RKO (cell line): ENCODE data around the gene ESPNL.

Experiments
- DNase-seq: peaks from one replicate; pipeline ENCODE4 v3.0.0-alpha.2; 2016; ENCODE audit warnings: low spot score

Gene ESPNL

DNA sequence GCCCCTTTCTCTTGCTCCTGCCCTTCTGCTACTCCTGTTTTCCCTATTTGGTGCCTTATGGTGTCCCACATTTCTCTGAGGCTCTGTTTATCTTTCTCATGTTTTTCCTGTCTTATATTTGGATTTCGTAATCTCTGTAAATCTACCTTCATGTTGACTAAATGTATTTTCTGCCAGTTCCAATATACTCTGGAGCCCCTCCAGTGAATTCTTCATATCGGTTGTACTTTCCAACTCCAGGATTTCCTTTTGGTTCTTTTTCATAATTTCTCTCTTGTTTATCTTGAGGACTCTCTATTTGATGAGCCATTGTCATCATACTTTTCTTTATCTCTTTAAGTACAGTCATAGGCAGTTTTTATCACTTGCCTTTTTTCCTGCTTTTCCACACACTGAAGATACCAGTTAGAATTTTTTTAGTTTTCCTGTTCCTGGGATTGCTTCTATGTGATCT is 20.2 kb upstream of the ESPNL start:
- DNase-seq = no peak

- no peak for DNase-seq
These were observed 19.6 kb upstream of the ESPNL start for GRCh38 chr2:238080518-238080917.

DNA sequence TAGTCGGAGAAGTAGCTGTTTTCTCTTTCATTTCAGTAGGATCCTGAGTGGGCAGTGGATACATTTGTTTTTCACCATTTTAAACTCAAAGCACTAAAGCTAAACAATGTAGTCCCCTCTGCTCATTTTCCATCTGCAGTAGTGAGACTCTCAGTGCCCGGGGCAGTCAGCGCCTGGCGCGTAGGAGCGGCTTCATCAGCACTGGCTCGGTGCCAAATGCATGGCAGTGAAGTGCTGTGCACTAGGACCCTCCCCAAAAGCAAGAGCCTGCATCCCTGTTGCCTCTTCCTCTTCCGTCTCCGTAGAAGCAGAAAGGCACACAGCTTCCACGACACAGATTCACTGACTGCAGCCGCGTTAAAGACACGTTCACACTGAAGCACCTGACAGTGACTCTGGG is 19.0 kb upstream of the ESPNL start:
- no peak for DNase-seq

GRCh38 chr2:238081561-238081960 is 18.6 kb upstream of the ESPNL start:
- no peak for DNase-seq

DNA sequence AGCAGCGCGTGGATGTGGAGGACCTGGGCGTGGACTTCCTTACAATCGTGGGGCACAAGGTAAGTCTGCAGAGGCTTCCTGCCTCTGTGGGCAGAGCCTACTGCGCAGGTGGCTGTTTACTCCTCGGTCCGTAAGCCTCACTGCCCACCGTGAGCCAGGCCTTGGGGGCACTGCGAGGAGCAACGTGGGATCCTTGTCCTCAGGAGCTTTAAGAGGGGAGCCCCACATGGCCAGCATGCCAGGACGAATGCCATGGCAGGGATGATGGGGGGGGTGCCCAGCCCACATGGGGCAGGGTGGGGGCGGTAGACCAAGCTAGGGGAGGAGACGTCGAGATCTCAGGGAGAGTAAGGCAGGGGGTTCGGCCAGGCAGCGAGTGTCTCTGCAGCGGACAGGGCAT is 18.0 kb upstream of the ESPNL start:
- no peak for DNase-seq

DNA sequence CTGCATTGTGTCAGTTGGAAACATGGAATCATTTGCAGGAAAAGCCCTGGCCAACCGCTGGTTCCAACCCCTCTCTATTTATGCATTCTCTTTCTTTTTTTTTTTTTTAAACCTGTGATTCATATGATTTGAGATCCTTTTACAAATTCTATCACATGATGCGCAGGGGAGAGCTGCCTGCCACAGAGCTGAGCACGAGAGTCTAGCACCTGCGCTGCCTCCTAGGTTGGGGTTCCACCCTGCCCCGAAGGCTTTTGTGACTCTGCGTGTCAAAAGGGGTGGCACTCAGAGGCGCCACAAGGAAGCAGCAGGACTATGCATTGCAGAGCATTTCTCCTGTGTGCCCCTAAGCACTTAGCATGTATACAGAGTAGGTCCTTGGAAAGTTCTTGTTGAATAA is 17.3 kb upstream of the ESPNL start:
- DNase-seq = no peak

GRCh38 chr2:238083919-238084318 is 16.2 kb upstream of the ESPNL start:
- DNase-seq = no peak

DNA sequence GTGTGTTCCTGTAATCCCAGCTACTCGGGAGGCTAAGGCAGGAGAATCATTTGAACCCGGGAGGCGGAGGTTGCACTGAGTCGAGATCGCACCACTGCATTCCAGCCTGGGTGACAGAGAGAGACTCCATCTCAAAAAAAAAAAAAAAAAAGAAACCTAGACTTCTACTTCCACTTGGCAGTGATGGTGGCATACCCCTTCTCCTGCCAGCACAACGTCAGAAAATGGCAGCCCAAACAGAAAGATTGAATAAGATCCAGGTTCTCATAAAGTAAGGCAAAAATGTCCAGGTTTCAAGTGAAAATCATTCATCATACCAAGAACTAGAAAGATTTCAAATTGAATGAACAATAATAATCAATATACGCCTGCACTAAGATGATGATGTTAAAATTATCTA is 15.4 kb upstream of the ESPNL start:
- no peak for DNase-seq

- no peak for DNase-seq
These were observed 14.2 kb upstream of the ESPNL start for GRCh38 chr2:238085899-238086298.

DNA sequence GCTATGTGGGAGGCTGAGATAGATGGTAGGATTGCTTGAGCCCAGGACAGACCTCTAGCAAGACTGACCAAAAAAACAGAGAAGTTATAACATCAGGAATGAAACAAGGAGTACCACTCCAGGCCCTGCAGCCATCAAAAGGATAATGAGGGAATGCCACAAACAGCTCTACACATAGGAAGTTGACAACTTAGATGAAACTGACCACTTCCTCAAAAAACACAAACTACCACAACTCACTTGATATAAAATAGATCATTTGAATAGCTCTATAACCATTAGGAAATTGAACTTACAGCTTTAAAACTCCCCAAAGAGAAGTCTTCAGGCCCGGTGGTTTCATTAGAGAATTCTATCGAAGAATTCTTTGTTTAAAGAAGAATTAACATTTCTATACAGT is 12.9 kb upstream of the ESPNL start:
- no peak for DNase-seq

DNA sequence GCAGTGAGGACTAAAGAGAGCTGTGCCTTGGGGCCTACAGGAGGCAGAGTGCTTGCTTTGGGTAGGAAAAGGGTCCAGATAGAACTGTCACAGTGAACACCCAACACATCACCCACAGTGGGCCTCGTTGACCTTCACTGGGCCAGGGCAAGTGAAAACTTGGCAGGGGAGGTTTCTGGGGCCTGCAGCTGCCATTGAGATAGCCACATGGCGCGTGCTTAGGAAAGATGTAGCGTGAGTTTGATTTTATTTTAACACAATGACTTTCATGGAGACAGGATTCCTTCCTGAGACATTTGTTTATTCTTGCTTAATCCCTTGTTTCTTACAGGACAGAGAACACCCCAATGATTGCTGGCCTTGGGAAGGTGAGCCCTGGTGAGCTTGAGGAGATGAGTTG is 9.3 kb upstream of the ESPNL start:
- DNase-seq = no peak

DNA sequence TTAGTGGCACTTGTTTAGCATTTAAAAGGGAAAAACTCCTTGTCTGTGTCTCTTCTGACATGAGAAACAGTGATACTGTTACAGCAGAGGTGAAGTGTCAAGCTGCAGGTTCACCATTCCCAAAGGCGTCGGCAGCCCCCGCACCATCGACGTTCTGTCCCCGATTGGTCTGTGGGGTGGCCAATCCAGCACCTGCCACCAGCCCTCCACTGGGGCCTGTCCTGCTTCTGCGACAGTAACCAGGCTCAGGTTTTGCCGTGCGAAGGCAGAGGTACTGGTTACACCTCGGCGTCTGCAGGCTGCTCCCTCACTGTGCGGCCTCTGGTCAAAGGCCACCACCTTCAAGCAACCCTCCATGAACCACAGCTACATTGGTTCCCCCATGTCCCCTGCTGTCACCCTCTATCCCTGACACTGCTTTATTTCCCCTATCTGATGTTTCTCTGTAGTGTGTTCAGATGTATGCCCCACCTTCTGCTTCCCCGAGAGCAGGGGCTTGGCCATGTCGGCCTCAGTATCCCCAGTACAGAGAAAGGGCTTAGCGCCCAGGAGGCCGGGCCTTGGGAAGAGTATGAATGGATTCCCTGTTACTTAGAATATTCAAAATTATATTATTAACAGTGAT is 8.6 kb upstream of the ESPNL start:
- no peak for DNase-seq

GRCh38 chr2:238092486-238093035 is 7.6 kb upstream of the ESPNL start:
- DNase-seq = no peak

GRCh38 chr2:238093181-238094140 is 6.7 kb upstream of the ESPNL start:
- DNase-seq = no peak

GRCh38 chr2:238094438-238095022 is 5.6 kb upstream of the ESPNL start:
- no peak for DNase-seq

DNA sequence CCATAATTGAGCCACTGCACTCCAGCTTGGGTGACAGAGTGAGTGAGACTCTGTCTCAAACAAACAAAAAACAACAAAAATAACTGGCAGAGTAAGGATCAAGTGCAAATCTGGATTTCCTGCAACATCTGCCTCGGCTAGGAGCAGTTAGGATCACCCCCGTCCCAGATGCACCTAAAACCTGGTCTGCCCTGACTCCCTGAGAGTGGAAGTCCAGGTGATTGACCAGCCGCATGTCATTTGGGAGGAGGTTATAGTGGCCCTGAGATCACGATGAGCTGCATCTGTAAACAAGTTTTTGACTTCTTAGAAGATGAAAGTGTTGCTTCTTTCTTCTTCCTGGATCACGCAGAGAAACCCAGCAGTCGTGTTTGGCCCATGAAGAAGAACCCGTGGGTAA is 5.0 kb upstream of the ESPNL start:
- no peak for DNase-seq

DNA sequence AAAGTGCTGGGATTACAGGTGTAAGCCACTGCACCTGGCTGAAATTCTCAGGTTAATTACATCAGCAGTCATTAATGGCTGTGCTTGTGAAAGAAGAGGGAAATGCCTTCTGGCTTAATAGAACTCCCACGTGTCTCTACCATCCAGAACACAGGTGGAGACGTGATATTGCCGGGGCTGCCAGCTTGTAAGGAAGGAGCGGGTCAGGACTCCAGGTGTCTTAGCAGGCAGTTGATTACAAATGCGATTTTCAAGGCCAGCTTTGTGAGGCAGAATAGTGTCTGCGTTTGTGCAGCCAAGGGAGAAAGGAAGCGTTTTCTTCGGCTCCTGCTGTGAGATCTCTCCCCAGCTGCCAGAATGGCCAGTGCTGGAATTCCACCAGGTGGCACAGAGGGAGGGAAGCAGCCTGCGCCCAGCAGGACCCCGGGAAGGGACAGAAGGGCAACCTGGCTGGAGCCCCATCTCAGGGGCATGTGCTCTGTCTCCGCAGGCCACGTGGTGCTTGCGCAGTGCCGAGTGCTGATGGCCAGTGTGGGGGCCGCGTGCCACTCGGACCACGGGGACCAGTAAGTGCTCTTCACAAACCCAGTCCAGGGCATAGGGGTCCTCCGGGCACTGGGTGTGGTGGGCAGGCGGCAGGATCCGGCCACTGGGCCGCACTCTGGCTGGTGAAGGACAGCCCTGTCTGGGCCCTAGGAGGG is 3.7 kb upstream of the ESPNL start:
- DNase-seq = no peak

- DNase-seq = no peak
These were observed 2.7 kb upstream of the ESPNL start for GRCh38 chr2:238097201-238097987.

- DNase-seq = peak; percentile 64
These were observed 1.9 kb upstream of the ESPNL start for GRCh38 chr2:238097988-238098871.
